ENCODE measurements around the gene TXNDC9.
"Not testable (repeated sequence)": the region's sequence is repeated elsewhere in the genome, so short reads cannot be mapped to it uniquely, and the experiment has no call there.

TXNDC9 gene

DNA sequence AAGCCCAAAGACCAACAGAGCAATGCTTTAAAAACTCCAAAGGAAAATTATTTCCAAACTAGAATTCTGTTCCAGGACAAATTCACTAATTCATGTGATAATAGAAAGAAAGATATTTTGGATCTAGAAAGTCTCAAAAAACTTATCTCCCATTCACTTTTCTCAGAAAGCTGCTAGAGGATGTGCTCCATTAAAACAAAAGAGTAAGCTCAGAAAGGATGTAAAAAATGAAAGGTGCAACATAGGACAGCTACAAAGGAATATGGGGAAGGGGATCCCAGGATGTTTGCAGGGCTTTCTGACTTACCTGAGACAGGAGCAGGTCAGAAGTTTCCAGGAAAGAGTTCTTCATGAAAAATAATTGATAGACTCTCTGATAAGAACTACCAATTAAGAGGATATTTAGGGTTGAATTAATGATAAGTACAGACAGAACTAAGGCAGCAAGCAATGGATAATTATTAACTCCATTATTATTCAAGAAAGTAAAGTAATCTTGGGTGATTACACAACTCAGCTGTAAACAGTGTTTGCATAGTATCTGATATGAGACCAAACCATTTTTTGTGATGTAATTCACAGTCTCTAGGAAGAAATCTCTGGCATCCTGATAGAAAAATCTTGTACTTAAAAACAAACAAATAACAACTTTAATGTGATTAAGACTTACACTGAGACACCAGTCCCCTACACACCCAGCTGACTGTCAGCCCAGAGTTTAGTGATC is 56.0 kb downstream of the TXNDC9 start:
- Histone ChIP-seq H3K27me3 (ENCODE audit: low read length) (no peaks in the 10 kb centered on the region), H3K9me2 (replicated peaks; ENCODE audit: insufficient read depth, low read length) (no peaks in the 10 kb centered on the region), H3K9ac (ENCODE audit: low read length) (no peak overlapping the region), H3K79me2 (ENCODE audit: insufficient read depth, low read length) (no peaks in the 10 kb centered on the region), H3K9me3 (ENCODE audit: insufficient read depth, low read length) (peaks cover 6% of the 10 kb centered on the region), H3K4me3 (ENCODE audit: insufficient read depth, low read length, poor library complexity, severe bottlenecking) (no peak overlapping the region), H2AFZ (ENCODE audit: low read depth, low read length, severe bottlenecking) (no peak overlapping the region), H3K4me2 (ENCODE audit: low read depth, low read length, poor library complexity, severe bottlenecking) (no peak overlapping the region), H4K20me1 (ENCODE audit: low read depth, low read length) (no peaks in the 10 kb centered on the region), H3K27ac (ENCODE audit: low read depth, low read length) (no peak overlapping the region), H3F3A (ENCODE audit: insufficient read depth) (no peaks in the 10 kb centered on the region), H3K36me3 (ENCODE audit: low read length) (no peaks in the 10 kb centered on the region; the same call in 1 of the 2 replicates)
- TF ChIP-seq EZH2phosphoT487 (conservative IDR thresholded peaks at IDR 0.05; ENCODE audit: low read length) (no peak), CTCF (IDR thresholded peaks at IDR 0.05; ENCODE audit: insufficient read depth, low read length, poor library complexity, severe bottlenecking) (no peak)

GRCh38 chr2:99278793-99279291 is 57.3 kb downstream of the TXNDC9 start:
- H3K4me2 ChIP-seq (ENCODE audit: low read depth, low read length, poor library complexity, severe bottlenecking), result no peak overlapping the region
- H3F3A ChIP-seq (ENCODE audit: insufficient read depth), result no peaks in the 10 kb centered on the region
- H3K9ac ChIP-seq (ENCODE audit: low read length), result no peak overlapping the region
- TF ChIP-seq EZH2phosphoT487 (conservative IDR thresholded peaks at IDR 0.05; ENCODE audit: low read length), result no peak
- no peak for TF ChIP-seq CTCF (IDR thresholded peaks at IDR 0.05; ENCODE audit: insufficient read depth, low read length, poor library complexity, severe bottlenecking)
- no peaks in the 10 kb centered on the region for H3K27me3 ChIP-seq (ENCODE audit: low read length)
- no peak overlapping the region for H3K27ac ChIP-seq (ENCODE audit: low read depth, low read length)
- H4K20me1 ChIP-seq (ENCODE audit: low read depth, low read length), result no peaks in the 10 kb centered on the region
- no peaks in the 10 kb centered on the region for H3K9me2 ChIP-seq (replicated peaks; ENCODE audit: insufficient read depth, low read length)
- no peaks in the 10 kb centered on the region for H3K79me2 ChIP-seq (ENCODE audit: insufficient read depth, low read length)
- H3K4me3 ChIP-seq (ENCODE audit: insufficient read depth, low read length, poor library complexity, severe bottlenecking), result no peak overlapping the region
- no peak overlapping the region for H2AFZ ChIP-seq (ENCODE audit: low read depth, low read length, severe bottlenecking)
- H3K36me3 ChIP-seq (ENCODE audit: low read length), result no peaks in the 10 kb centered on the region; the same call in 1 of the 2 replicates
- H3K9me3 ChIP-seq (ENCODE audit: insufficient read depth, low read length), result peaks cover 6% of the 10 kb centered on the region

GRCh38 chr2:99278195-99278765 is 57.9 kb downstream of the TXNDC9 start:
- not testable (repeated sequence) for H3K9me3 ChIP-seq (ENCODE audit: insufficient read depth, low read length); H2AFZ ChIP-seq (ENCODE audit: low read depth, low read length, severe bottlenecking); H3K4me2 ChIP-seq (ENCODE audit: low read depth, low read length, poor library complexity, severe bottlenecking); H4K20me1 ChIP-seq (ENCODE audit: low read depth, low read length); H3K9me2 ChIP-seq (replicated peaks; ENCODE audit: insufficient read depth, low read length); H3K4me3 ChIP-seq (ENCODE audit: insufficient read depth, low read length, poor library complexity, severe bottlenecking); H3K79me2 ChIP-seq (ENCODE audit: insufficient read depth, low read length); H3F3A ChIP-seq (ENCODE audit: insufficient read depth); H3K9ac ChIP-seq (ENCODE audit: low read length); H3K36me3 ChIP-seq (ENCODE audit: low read length); H3K27me3 ChIP-seq (ENCODE audit: low read length); H3K27ac ChIP-seq (ENCODE audit: low read depth, low read length)

DNA sequence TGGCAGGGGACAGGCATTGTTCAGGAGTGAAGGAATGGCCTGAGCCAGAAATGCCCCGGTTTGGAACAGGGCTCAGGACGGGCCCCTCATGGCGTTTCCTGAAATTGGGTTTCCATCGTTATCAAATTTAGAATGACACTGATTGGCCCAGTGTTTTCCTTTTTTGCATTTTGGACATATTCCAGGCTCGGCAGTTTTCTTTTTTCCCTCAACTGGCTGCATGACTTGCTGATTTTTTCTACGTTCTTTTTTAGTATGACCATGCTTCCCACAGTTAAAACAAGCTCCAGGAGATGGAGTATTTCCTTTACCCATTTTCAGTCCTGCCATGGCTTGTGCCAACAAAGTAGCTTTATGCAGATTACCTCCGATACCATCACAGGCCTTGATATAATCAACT is 60.3 kb downstream of the TXNDC9 start:
- Histone ChIP-seq H4K20me1 (ENCODE audit: low read depth, low read length) (no peaks in the 10 kb centered on the region), H3K79me2 (ENCODE audit: insufficient read depth, low read length) (no peaks in the 10 kb centered on the region), H3K27me3 (ENCODE audit: low read length) (no peaks in the 10 kb centered on the region), H3K4me2 (ENCODE audit: low read depth, low read length, poor library complexity, severe bottlenecking) (no peak overlapping the region), H3F3A (ENCODE audit: insufficient read depth) (no peaks in the 10 kb centered on the region), H2AFZ (ENCODE audit: low read depth, low read length, severe bottlenecking) (no peak overlapping the region), H3K9me3 (ENCODE audit: insufficient read depth, low read length) (peaks cover 8% of the 10 kb centered on the region), H3K9ac (ENCODE audit: low read length) (no peak overlapping the region), H3K4me3 (ENCODE audit: insufficient read depth, low read length, poor library complexity, severe bottlenecking) (no peak overlapping the region), H3K36me3 (ENCODE audit: low read length) (no peaks in the 10 kb centered on the region; the same call in 1 of the 2 replicates), H3K27ac (ENCODE audit: low read depth, low read length) (no peak overlapping the region), H3K9me2 (replicated peaks; ENCODE audit: insufficient read depth, low read length) (no peaks in the 10 kb centered on the region)
- no peak for TF ChIP-seq EZH2phosphoT487 (conservative IDR thresholded peaks at IDR 0.05; ENCODE audit: low read length)
- no peak for TF ChIP-seq CTCF (IDR thresholded peaks at IDR 0.05; ENCODE audit: insufficient read depth, low read length, poor library complexity, severe bottlenecking)

Data from SU-DHL-6 (cell line).